GM18868 (cell line): Measurements from ENCODE around the gene CBX8.
"Not testable (repeated sequence)": the region's sequence is repeated elsewhere in the genome, so short reads cannot be mapped to it uniquely, and the experiment has no call there.

ENCODE experiments used
- ATAC-seq: cut with Tn5 transposase; IDR thresholded peaks from one replicate; pipeline ENCODE4 v1.9.1; 2021; ENCODE audit warnings: mild to moderate bottlenecking, moderate library complexity; ENCODE audit not compliant: unreplicated experiment

The CBX8 gene

GRCh38 chr17:79757140-79757745 lies 39.6 kb downstream of the CBX8 start:
- no peak for ATAC-seq

GRCh38 chr17:79755591-79755990 lies 41.3 kb downstream of the CBX8 start:
- ATAC-seq, result no peak

GRCh38 chr17:79754903-79755302 lies 42.0 kb downstream of the CBX8 start:
- ATAC-seq, result not testable (repeated sequence)

DNA sequence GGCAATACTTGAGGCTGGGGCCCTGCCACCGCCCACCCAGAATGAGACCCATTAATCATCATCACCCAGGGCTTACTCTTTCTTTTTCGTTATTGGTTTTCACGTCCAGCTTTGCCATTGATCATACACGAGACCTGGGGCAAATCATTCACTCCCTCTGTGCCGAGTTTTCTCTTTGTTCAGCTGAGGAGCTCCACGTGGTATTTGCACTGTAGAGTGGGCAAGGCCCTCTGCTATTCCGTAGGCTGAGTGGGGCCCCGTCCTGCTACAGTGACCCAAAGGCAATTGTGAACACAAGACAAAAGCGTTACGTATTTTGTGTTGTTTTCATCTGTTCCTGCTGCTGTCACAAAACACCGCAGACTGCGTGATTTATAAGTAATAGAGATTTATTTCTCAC lies 42.5 kb downstream of the CBX8 start:
- no peak for ATAC-seq

GRCh38 chr17:79752175-79752574 lies 44.7 kb downstream of the CBX8 start:
- ATAC-seq, result no peak

- ATAC-seq, result no peak
These were observed 46.0 kb downstream of the CBX8 start for GRCh38 chr17:79750650-79751545.

- no peak for ATAC-seq
These were observed 46.9 kb downstream of the CBX8 start for GRCh38 chr17:79749958-79750357.

DNA sequence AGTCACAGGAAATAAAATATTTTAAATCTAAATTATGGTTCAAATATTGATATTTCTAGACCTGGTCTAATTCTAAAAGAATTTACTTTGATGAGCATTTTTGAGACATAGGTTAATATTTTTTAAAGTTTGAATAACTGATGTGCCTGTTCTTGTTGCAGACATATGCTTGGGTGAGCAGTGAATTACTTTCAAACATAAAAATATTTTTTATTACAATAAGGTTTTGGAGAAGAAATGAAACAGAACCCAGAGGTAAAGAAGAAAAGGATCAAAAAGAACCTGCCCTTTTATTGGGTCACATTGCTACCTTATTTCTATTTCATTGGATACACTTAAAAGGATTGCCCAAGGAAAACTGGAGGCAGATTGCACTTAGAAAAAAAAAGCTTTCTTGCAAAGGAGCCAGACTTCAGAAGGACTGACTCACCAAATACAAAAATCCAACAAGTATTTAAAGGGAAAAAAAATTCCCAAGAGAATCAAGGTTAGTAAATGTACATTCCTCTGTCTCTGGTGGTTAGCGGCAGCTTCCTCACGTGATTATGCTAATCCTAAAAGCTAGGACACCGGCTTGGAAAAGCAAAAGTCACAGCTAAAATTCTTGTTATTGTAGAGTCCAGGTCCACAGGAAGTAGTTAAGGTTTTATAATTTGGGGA lies 47.6 kb downstream of the CBX8 start:
- no peak for ATAC-seq

GRCh38 chr17:79748295-79749099 lies 48.4 kb downstream of the CBX8 start:
- no peak for ATAC-seq

- ATAC-seq, result no peak
These were observed 49.2 kb downstream of the CBX8 start for GRCh38 chr17:79747508-79748294.

GRCh38 chr17:79746889-79747507 lies 49.9 kb downstream of the CBX8 start:
- no peak for ATAC-seq

DNA sequence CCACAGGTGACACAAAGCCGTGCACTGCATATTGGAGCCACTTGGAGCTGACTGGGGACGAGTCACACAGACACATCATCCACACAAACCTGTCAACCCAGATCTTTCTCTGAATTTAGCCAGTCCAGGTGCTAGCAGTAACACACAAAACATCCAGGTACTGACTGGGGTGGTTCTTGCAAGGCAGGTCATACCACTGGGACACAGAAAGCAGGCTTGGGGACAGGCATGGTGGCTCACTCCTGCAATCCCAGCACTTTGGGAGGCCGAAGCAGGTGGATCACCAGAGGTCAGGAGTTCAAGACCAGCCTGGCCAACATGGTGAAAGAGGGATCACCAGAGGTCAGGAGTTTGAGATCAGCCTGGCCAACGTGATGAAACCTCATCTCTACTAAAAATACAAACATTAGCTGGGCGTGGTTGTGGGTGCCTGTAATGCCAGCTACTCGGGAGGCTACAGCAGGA lies 51.2 kb downstream of the CBX8 start:
- ATAC-seq, result no peak

GRCh38 chr17:79743614-79744013 lies 53.3 kb downstream of the CBX8 start:
- ATAC-seq, result no peak

DNA sequence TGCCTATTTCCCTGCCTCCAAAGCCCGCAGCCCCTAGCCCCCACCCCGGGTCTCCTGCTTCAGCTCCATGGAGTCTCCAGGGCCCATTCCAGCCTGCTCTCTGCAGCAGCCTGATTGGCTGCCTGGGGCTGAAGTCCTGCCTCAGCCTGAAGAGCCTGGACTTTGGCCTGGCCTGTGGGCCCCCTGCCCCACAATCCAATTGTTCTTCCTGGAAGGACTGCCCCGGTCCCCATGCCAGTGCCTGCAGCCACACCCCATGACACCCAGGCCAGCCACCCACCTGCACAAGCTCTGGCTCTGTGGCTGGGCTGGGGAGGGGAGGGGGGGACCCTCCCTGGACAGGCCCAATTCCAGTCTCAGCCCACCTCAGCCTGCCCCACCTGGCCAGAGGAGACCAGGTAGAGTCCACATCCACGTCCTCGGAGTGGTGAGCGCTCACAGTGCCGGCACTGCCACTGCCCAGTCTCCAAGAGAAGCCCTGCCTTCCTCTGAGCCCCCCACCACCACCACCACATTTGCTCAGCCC lies 53.9 kb downstream of the CBX8 start:
- ATAC-seq, result no peak

GRCh38 chr17:79742589-79742918 lies 54.3 kb downstream of the CBX8 start:
- no peak for ATAC-seq
